SU-DHL-6 (cell line): ENCODE results near the gene ESAM.

Experiments
- H2AFZ ChIP-seq: fragments of 200-600 bp; sonication (generic); 2 replicates; pipeline ENCODE4 v1.6.1; 2014; ENCODE audit warnings: low read depth, mild to moderate bottlenecking, moderate library complexity, mixed read lengths, antibody characterized with exemption, low read length; ENCODE audit not compliant: severe bottlenecking
- H3F3A ChIP-seq: fragments of 200-600 bp; shearing (Covaris generic); 2 replicates; pipeline ENCODE4 v1.6.0; 2016; ENCODE audit warnings: antibody characterized with exemption, mild to moderate bottlenecking; ENCODE audit not compliant: insufficient read depth
- H3K27ac ChIP-seq: fragments of 200-600 bp; sonication (generic); 2 replicates; pipeline ENCODE4 v1.5.1; 2016; ENCODE audit warnings: low read depth, mild to moderate bottlenecking, low read length, moderate library complexity, mixed read lengths
- H3K27me3 ChIP-seq: fragments of 200-600 bp; sonication (generic), shearing (Covaris generic); 2 replicates; pipeline ENCODE4 v1.6.0; 2014; ENCODE audit warnings: mild to moderate bottlenecking, low read length
- H3K36me3 ChIP-seq: fragments of 200-600 bp; sonication (generic); 2 replicates; pipeline ENCODE4 v1.6.1; 2014; ENCODE audit warnings: mild to moderate bottlenecking, low read length, mixed read lengths
- H3K4me2 ChIP-seq: fragments of 300-600, 200-600 bp; shearing (Covaris generic), sonication (generic); 2 replicates; pipeline ENCODE4 v1.6.0; 2014; ENCODE audit warnings: low read length, low read depth, mild to moderate bottlenecking; ENCODE audit not compliant: poor library complexity, severe bottlenecking
- H3K4me3 ChIP-seq: fragments of 200-600 bp; sonication (generic); 2 replicates; pipeline ENCODE4 v1.5.1; 2014; ENCODE audit warnings: antibody characterized with exemption, low read length, mild to moderate bottlenecking, mixed read lengths; ENCODE audit not compliant: insufficient read depth, poor library complexity, severe bottlenecking
- H3K79me2 ChIP-seq: fragments of 200-600 bp; sonication (generic); 2 replicates; pipeline ENCODE4 v1.6.1; 2014; ENCODE audit warnings: mild to moderate bottlenecking, low read length, moderate library complexity; ENCODE audit not compliant: insufficient read depth
- H3K9ac ChIP-seq: fragments of 200-600 bp; sonication (generic); 2 replicates; pipeline ENCODE4 v1.7.0; 2014; ENCODE audit warnings: mild to moderate bottlenecking, low read length
- H3K9me2 ChIP-seq: fragments of 200-600 bp; sonication (generic); replicated peaks from 2 replicates; pipeline ENCODE4 v1.6.1; 2014; ENCODE audit warnings: low read length; ENCODE audit not compliant: insufficient read depth
- H3K9me3 ChIP-seq: fragments of 200-600 bp; sonication (generic); 2 replicates; pipeline ENCODE4 v1.6.1; 2014; ENCODE audit warnings: low read length, mixed read lengths; ENCODE audit not compliant: insufficient read depth
- H4K20me1 ChIP-seq: fragments of 200-600 bp; sonication (generic); 2 replicates; pipeline ENCODE4 v1.6.1; 2014; ENCODE audit warnings: low read depth, mild to moderate bottlenecking, antibody characterized with exemption, low read length, moderate library complexity, mixed read lengths
- EZH2phosphoT487 ChIP-seq: fragments of 200-600 bp; sonication (generic), shearing (Covaris generic); conservative IDR thresholded peaks from 2 replicates; pipeline ENCODE4 v1.6.1; 2018; ENCODE audit warnings: mild to moderate bottlenecking, antibody characterized with exemption, low read length, moderate library complexity, mixed read lengths
- TF ChIP-seq, protein P1 (sequence below): fragments of 200-600 bp; sonication (generic); IDR thresholded peaks from one replicate; pipeline ENCODE4 v1.5.1; 2017; ENCODE audit warnings: antibody characterized with exemption, mild to moderate bottlenecking, low read length, moderate library complexity; ENCODE audit not compliant: insufficient read depth, poor library complexity, severe bottlenecking

ESAM gene

DNA sequence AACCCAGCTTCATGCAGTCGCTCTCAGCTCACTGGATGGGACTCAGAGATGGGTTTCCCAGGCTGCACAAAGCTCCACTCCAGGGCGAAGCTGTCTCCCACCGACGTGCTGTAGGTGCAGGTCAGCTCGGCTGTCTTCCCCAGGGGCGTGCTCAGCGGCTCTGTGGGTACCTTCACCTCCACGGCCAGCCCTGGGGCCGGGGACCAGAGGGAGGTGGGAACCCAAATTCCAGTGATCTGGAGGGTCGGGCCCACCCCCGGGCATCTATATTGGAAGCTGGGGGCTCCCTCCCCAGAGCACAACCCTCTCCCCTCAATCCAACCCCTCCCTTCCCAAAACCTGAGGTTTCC is 10.7 kb downstream of the ESAM start:
- no peak overlapping the region for H3K4me3 ChIP-seq
- H3K9me3 ChIP-seq = no peaks in the 10 kb centered on the region
- no peak for TF ChIP-seq EZH2phosphoT487
- TF ChIP-seq, protein P1, sequence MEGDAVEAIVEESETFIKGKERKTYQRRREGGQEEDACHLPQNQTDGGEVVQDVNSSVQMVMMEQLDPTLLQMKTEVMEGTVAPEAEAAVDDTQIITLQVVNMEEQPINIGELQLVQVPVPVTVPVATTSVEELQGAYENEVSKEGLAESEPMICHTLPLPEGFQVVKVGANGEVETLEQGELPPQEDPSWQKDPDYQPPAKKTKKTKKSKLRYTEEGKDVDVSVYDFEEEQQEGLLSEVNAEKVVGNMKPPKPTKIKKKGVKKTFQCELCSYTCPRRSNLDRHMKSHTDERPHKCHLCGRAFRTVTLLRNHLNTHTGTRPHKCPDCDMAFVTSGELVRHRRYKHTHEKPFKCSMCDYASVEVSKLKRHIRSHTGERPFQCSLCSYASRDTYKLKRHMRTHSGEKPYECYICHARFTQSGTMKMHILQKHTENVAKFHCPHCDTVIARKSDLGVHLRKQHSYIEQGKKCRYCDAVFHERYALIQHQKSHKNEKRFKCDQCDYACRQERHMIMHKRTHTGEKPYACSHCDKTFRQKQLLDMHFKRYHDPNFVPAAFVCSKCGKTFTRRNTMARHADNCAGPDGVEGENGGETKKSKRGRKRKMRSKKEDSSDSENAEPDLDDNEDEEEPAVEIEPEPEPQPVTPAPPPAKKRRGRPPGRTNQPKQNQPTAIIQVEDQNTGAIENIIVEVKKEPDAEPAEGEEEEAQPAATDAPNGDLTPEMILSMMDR = no peak
- no peaks in the 10 kb centered on the region for H3K79me2 ChIP-seq
- no peaks in the 10 kb centered on the region for H3K9me2 ChIP-seq
- no peaks in the 10 kb centered on the region for H3K36me3 ChIP-seq
- no peak overlapping the region for H3K9ac ChIP-seq
- no peaks in the 10 kb centered on the region for H3F3A ChIP-seq
- no peak overlapping the region for H2AFZ ChIP-seq
- H4K20me1 ChIP-seq = no peaks in the 10 kb centered on the region
- no peak overlapping the region for H3K4me2 ChIP-seq
- no peaks in the 10 kb centered on the region for H3K27me3 ChIP-seq
- no peak overlapping the region for H3K27ac ChIP-seq

DNA sequence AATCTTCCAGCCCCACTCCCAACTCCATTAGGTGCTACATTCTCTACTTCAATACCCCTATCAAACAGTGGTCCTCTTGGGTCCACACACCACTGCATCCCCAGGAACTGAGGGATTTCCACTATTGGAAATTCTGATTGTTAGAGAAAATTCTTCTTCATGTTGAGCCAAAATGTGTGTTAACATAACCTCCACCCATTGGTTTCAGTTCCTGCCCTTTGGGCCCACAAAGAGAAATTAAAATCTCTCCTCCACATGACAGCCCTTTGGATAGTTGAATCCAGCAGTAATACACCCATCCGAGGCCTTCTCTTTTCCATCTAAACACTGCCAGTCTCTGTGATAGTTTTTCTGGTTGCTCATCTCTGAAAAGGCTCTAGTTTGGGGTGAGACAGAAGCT is 12.2 kb downstream of the ESAM start:
- no peaks in the 10 kb centered on the region for H4K20me1 ChIP-seq
- TF ChIP-seq, protein P1 = no peak
- TF ChIP-seq EZH2phosphoT487 = no peak
- H3K27ac ChIP-seq = no peak overlapping the region
- no peaks in the 10 kb centered on the region for H3K79me2 ChIP-seq
- no peak overlapping the region for H3K4me2 ChIP-seq
- no peaks in the 10 kb centered on the region for H3K9me3 ChIP-seq
- no peak overlapping the region for H3K9ac ChIP-seq
- no peak overlapping the region for H3K4me3 ChIP-seq
- no peaks in the 10 kb centered on the region for H3K9me2 ChIP-seq
- no peak overlapping the region for H2AFZ ChIP-seq
- H3K36me3 ChIP-seq = no peaks in the 10 kb centered on the region
- H3F3A ChIP-seq = no peaks in the 10 kb centered on the region
- no peaks in the 10 kb centered on the region for H3K27me3 ChIP-seq

DNA sequence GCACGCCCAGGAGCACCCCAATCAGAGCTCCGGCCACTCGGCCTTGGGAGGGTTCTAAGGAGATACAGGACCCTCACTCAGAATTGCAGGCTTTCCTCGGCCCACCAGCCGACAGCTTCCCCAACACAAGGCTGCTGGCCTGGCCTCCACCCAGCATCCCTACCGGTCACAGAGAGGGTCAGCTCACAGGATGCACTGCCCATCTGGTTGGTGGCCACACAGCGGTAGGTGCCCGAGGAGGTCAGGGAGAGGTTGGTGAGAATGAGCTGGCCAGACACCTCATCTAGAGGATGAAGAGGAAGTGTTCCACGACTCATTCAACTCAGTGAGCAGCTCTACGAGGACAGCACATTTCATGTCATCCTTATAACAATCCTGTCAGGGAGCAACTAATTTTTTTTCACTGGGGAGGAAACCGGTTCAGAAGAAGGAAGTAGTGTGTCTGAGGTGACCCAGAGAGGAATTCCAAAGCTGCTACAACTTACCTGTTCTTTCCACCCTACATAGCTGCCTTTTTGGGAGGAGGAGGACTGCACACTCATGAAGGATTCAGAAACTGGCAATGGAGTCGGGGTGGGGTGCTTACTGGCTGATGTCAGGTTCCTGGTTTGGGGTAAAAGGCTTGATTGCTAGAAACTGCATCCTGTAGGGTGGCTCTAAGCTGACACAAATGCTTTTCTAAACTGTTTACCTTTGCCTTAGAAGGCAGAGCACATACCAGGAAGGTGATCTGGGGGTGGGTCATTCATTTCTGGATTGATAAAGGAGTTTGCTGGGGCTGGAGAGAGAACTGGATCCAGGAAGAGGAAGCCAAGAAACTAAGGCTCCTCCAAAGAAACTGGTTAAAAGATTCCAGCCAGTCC is 13.4 kb downstream of the ESAM start:
- Histone ChIP-seq H3K9me3 (no peaks in the 10 kb centered on the region), H3K36me3 (no peaks in the 10 kb centered on the region), H3K79me2 (no peaks in the 10 kb centered on the region), H4K20me1 (no peaks in the 10 kb centered on the region), H3K9ac (no peak overlapping the region), H3K27ac (no peak overlapping the region), H2AFZ (no peak overlapping the region), H3K4me3 (no peak overlapping the region), H3K4me2 (no peak overlapping the region), H3K27me3 (no peaks in the 10 kb centered on the region), H3K9me2 (no peaks in the 10 kb centered on the region), H3F3A (peaks cover 8% of the 10 kb centered on the region; the same call in 1 of the 2 replicates)
- no peak for TF ChIP-seq EZH2phosphoT487
- TF ChIP-seq, protein P1 = no peak
